ENCODE results near the gene PLXNB1. TPM values are rescaled to one million over a fixed set of nuclear protein-coding genes. Genes with fewer than 3 reads are reported as not detected.
A peak's percentile ranks its signal among the peaks of the same experiment; 100 is the strongest.

Gene PLXNB1
- total RNA-seq, 1 experiment from 2014 or later: 97.7 TPM

DNA sequence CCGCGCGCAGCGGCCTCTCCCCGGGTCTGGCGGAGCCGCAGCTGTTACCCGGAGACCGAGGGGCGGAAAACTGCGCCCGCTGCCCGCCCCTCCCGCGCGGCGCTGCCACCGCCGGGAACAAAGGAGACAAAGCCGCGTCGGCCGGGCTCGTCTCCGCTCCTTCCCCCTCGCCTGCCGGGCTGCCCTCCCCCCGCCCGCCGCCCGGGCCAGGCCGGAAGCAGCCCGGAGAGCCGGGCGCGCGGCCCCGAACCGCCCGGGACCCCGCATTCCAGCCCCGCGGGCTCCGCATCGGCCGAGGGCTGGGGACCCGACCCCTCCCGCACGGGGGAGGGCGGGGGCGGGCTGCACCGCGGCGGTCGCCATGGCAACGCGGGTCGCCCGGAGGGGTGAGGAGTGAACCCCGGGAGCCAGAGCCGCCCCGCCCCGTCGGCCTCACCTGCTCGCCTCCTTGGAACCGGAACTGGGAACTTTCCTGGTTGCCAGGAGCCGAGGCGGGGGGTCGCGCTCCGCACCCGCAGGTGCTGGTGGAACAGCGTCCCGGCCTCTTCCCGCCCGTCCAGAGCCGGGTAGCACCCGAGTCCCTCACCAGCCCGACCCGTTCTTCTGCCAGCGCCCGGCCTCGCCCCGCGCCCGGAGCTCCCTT is 448 bp downstream of the PLXNB1 start:
- Histone ChIP-seq H3K79me2 (ENCODE audit: low read depth) (peaks cover 36% of the 10 kb centered on the region), H3K4me1 (replicated peaks; ENCODE audit: insufficient read depth) (peaks cover 43% of the 10 kb centered on the region)
- DNase-seq: peak; percentile 42 to 92

DNA sequence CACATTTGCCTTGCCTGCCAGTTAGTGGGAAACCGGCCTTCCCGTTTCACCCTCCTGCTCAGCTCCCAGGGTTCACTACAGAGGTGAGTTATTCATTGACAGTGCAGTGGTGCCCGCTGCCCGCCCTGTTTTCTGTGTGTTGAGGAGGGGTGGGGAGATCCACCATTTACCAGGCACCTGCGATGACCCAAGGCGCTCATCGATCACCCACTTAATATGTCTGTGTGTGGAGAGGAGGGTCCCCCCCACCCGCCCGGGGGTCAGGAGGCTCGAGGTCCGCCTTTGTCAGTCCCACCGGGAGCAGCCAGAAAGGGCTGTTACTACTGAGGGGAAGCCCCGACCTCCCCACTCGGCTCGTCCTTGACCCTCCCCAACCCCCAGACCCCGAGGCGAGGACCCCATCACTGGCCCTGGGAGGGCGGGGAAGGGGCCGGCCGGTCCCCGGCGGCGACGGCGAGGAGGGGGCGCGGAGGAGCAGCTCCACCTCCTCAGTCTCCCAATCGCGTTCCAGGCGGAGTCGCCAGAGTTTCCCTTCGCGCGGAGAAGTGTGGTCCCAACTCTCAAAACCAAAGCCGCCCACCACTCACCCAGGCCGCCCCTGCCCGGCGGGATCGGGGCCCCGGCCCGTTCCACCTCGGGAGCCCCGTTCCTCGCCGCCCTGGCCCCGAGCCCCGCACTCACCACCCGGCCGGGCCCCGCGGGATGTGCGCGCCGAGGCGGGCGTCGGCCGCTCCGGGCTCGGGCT is 1.1 kb downstream of the PLXNB1 start:
- peaks cover 36% of the 10 kb centered on the region for H3K4me1 ChIP-seq (replicated peaks; ENCODE audit: insufficient read depth)
- peak in 1 of 2 experiments; percentile 34 for DNase-seq
- ChIA-PET CTCF (interaction anchor here (0.6 to 1.1 kb wide), 2 partner anchors 21 to 338 kb away, joined by 3 read pairs; no protein-coding TSS in a partner anchor), POLR2A (ENCODE audit: unreplicated experiment) (interaction anchor here (0.5 to 0.7 kb wide), 2 partner anchors 18 to 234 kb away, joined by 3 to 11 read pairs; no protein-coding TSS in a partner anchor)
- H3K27me3 ChIP-seq (ENCODE audit: insufficient read depth, low read depth): no peaks in the 10 kb centered on the region
- peaks cover 22% of the 10 kb centered on the region for H3F3A ChIP-seq (ENCODE audit: insufficient read depth, low read depth)
- peaks cover 36% of the 10 kb centered on the region for H3K79me2 ChIP-seq (ENCODE audit: low read depth)
- H3K9me2 ChIP-seq (ENCODE audit: insufficient read depth): no peaks in the 10 kb centered on the region
- H3K27ac ChIP-seq: no peak overlapping the region
- H3K4me3 ChIP-seq: peak overlapping the region; percentile 73
- no TSS peak for BruUV-seq (replicated peaks)
- H3K4me2 ChIP-seq: peak overlapping the region; percentile 78
- H2AFZ ChIP-seq: no peak overlapping the region; the same call in 1 of the 2 replicates
- H3K9me3 ChIP-seq (ENCODE audit: insufficient read depth, low read depth): no peaks in the 10 kb centered on the region
- H4K20me1 ChIP-seq (ENCODE audit: insufficient read depth): no peaks in the 10 kb centered on the region
- intact Hi-C loops (cut with micrococcal nuclease; ENCODE audit: unreplicated experiment): no loop called here
- no peak for TF ChIP-seq EZH2 (IDR thresholded peaks at IDR 0.05; ENCODE audit: low read depth)
- TF ChIP-seq, protein P1, sequence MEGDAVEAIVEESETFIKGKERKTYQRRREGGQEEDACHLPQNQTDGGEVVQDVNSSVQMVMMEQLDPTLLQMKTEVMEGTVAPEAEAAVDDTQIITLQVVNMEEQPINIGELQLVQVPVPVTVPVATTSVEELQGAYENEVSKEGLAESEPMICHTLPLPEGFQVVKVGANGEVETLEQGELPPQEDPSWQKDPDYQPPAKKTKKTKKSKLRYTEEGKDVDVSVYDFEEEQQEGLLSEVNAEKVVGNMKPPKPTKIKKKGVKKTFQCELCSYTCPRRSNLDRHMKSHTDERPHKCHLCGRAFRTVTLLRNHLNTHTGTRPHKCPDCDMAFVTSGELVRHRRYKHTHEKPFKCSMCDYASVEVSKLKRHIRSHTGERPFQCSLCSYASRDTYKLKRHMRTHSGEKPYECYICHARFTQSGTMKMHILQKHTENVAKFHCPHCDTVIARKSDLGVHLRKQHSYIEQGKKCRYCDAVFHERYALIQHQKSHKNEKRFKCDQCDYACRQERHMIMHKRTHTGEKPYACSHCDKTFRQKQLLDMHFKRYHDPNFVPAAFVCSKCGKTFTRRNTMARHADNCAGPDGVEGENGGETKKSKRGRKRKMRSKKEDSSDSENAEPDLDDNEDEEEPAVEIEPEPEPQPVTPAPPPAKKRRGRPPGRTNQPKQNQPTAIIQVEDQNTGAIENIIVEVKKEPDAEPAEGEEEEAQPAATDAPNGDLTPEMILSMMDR (conservative IDR thresholded peaks at IDR 0.05): no peak
- H3K36me3 ChIP-seq (ENCODE audit: low read depth): no peaks in the 10 kb centered on the region

More for the DNA sequence above, 448 bp downstream of the PLXNB1 start:
- Histone ChIP-seq H2AFZ (peak overlapping the region; percentile 77), H3K36me3 (ENCODE audit: low read depth) (no peaks in the 10 kb centered on the region), H3K27me3 (ENCODE audit: insufficient read depth, low read depth) (no peaks in the 10 kb centered on the region), H3K4me3 (peak overlapping the region; percentile 73), H3F3A (ENCODE audit: insufficient read depth, low read depth) (peaks cover 28% of the 10 kb centered on the region), H3K4me2 (peak overlapping the region; percentile 78), H4K20me1 (ENCODE audit: insufficient read depth) (no peaks in the 10 kb centered on the region), H3K9me2 (ENCODE audit: insufficient read depth) (no peaks in the 10 kb centered on the region), H3K9me3 (ENCODE audit: insufficient read depth, low read depth) (no peaks in the 10 kb centered on the region), H3K27ac (peak overlapping the region; percentile 61)
- no TSS peak for BruUV-seq (replicated peaks)
- ChIA-PET CTCF (no interaction called here), POLR2A (ENCODE audit: unreplicated experiment) (interaction anchor here (0.5 to 0.7 kb wide), 3 partner anchors 18 to 239 kb away, joined by 3 to 11 read pairs (median 3); no protein-coding TSS in a partner anchor)
- TF ChIP-seq, protein P1 (conservative IDR thresholded peaks at IDR 0.05): no peak
- TF ChIP-seq EZH2 (IDR thresholded peaks at IDR 0.05; ENCODE audit: low read depth): no peak
- intact Hi-C loops (cut with micrococcal nuclease; ENCODE audit: unreplicated experiment): no loop called here

DNA sequence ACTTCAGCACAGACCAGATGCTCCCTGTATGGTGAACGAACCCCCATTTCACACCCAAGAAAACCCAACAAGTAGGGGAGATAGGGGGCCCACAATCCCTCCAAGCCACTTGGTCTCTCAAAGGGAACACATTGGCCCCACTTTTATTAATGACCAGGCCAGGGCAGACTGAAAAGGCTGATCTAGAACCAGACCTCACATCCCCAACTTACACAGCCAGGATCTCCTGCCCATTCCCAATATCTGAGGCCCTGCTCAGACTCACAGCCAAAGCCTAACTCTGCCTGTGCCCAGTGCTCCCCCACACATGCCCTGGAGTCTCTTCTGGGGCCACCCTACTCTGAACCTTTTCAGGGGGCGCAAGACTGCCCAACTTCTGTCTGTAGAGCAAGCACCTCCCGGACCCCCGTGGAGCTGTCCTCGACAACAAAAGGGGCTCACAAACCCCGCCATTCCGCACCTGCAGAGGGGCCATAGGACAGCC is 1.8 kb downstream of the PLXNB1 start:
- Histone ChIP-seq H2AFZ (no peak overlapping the region), H3K27ac (no peak overlapping the region), H4K20me1 (ENCODE audit: insufficient read depth) (no peaks in the 10 kb centered on the region), H3K27me3 (ENCODE audit: insufficient read depth, low read depth) (no peaks in the 10 kb centered on the region), H3K4me1 (replicated peaks; ENCODE audit: insufficient read depth) (peaks cover 30% of the 10 kb centered on the region), H3K9me3 (ENCODE audit: insufficient read depth, low read depth) (no peaks in the 10 kb centered on the region), H3K79me2 (ENCODE audit: low read depth) (peaks cover 34% of the 10 kb centered on the region), H3K4me3 (peak overlapping the region; percentile 73; the same call in 1 of the 2 replicates), H3F3A (ENCODE audit: insufficient read depth, low read depth) (peaks cover 16% of the 10 kb centered on the region), H3K9me2 (ENCODE audit: insufficient read depth) (no peaks in the 10 kb centered on the region), H3K36me3 (ENCODE audit: low read depth) (no peaks in the 10 kb centered on the region), H3K4me2 (peak overlapping the region; percentile 78)
- CTCF ChIA-PET: interaction anchor here (0.6 to 1.1 kb wide), 2 partner anchors 20 to 338 kb away, joined by 3 read pairs; no protein-coding TSS in a partner anchor
- DNase-seq: no peak
- TF ChIP-seq EZH2 (IDR thresholded peaks at IDR 0.05; ENCODE audit: low read depth): no peak
- TF ChIP-seq, protein P1 (conservative IDR thresholded peaks at IDR 0.05): no peak
- TSS peak; percentile 16 for BruUV-seq (replicated peaks)
- POLR2A ChIA-PET (ENCODE audit: unreplicated experiment): no interaction called here
- intact Hi-C loops (cut with micrococcal nuclease; ENCODE audit: unreplicated experiment): no loop called here

Measured in PC-9 (cell line).